HG02798 (cell line): ENCODE data around the gene CHI3L1.

Source experiments
- ATAC-seq: cut with Tn5 transposase; IDR thresholded peaks from one replicate; pipeline ENCODE4 v1.9.1; 2021; ENCODE audit warnings: mild to moderate bottlenecking; ENCODE audit not compliant: unreplicated experiment, poor library complexity

Gene CHI3L1

DNA sequence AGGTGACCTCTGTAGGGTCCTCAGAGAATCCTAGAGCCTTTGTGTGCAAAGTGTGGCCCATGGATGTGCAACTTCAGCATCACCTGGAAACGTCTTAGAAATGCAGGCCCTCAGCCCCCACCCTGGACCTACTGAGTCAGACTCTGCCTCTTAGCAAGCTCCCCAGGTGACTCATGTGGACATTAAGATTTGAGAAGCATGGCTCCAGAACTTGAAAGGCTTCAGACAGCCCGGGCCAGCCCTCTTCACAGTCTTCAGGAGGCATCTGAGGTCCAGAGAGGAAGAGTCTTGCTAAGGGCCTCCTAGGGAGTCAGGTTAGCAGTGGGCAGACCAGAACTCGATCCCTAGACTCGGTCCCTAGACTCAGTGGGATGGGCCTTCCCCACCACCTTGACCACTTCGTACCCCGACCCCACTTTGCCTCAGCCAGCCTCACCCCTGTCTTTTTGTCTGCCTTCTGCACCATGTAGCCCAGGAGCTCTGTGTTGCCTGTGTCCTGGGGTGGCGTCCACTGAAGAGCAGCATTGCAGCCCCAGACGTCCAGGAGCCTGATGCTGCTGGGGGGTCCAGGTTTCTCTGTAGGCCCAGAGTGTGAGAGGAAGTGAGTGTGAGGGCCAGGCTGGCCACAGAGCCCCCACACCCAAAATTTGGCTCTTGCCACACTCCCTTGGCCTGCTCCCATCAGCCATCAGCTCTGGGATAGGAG lies 15.7 kb downstream of the CHI3L1 start:
- no peak for ATAC-seq

DNA sequence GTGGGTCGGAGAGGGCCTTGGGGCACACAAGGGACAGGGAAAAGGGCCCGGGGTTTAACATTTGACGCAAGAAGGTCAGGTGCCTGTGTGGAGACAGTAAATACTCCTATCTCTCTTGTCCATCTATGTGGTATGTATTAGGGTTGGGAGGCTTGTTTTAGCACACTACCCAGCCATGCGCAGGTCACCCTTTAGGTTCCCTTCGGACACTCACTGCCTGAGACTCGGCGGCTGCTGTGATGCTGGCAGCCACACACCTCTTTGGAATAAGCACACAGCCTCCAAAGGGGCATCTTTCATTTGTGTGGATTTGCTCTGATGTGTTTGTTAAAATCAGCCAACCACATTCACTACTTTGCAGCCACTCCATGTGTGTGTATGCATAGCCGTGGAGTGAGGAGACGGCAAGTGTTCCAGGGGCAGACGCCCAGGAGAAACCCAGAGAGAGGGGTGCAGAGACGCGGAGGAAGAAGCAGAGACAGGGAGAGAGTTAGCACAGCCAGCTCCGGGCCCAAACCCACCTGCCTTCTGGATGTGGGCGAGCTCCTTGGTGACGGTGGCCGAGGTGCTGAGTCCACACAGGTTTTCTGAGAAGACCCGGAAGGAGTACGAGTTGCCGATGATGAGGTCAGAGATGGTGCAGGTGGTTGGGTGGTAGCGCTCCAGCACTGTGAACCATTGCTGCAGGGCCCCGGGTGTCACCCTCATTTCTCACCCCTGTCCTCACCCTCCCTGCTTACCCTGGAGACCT lies 16.6 kb downstream of the CHI3L1 start:
- ATAC-seq = no peak

DNA sequence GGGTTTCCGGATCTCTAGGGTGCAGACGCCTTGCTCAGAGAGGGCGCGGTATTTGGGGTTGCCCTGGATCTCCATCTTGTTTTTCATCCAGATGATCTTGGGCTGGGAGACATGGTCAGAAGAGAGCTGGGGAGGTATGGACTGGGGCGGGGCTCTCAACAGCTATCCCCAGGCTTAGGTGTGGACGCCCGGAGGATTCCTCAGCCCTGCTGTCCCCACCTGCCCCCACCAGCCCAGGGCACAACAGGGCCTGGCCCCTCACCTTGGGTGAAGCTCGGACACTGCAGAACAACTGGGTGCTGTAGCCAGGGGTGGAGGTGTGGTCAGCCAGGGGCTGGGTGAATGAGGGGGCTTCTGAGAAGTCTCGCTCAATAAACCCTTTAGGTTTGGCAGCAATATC lies 17.5 kb downstream of the CHI3L1 start:
- no peak for ATAC-seq

DNA sequence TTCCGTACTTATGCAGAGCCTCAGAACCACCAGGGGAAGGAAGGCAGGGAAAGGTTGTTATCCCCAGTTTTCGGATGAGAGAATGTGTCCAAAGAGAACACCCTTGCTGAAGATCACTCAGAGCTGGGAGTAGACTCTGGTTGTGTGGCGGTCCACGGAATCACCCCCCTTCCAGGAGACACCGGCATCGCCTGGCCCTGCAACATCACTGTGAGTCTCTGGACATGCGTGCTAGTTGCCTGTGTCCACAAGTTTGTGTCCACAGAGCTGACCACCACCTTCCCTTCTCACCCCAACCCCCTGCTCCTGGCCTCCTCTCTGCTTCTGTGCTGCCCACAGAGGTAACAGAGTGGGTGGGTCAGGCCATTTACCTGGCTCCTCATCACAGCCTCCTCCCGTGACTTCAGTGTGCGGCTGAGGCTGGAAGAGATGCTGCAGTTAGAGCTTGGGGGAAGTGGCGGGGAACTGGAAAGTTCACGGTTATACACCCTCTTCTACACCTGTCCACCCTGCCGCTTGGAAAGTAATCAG lies 18.2 kb downstream of the CHI3L1 start:
- ATAC-seq = no peak

DNA sequence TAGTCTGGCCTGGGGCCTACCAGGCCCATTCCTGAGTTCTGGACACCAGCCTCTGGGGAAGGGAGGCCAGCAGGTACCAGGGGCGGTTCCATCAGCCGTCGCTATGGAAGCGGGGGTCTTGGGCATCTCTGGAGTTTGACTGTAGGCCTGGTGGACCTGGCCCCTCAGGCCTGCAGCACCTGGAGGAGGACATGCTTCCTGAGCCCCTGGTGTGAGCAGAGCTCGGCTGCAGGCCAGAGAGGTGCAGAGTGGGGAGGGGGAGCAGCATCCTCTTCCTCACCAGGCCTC lies 18.6 kb downstream of the CHI3L1 start:
- ATAC-seq = no peak

DNA sequence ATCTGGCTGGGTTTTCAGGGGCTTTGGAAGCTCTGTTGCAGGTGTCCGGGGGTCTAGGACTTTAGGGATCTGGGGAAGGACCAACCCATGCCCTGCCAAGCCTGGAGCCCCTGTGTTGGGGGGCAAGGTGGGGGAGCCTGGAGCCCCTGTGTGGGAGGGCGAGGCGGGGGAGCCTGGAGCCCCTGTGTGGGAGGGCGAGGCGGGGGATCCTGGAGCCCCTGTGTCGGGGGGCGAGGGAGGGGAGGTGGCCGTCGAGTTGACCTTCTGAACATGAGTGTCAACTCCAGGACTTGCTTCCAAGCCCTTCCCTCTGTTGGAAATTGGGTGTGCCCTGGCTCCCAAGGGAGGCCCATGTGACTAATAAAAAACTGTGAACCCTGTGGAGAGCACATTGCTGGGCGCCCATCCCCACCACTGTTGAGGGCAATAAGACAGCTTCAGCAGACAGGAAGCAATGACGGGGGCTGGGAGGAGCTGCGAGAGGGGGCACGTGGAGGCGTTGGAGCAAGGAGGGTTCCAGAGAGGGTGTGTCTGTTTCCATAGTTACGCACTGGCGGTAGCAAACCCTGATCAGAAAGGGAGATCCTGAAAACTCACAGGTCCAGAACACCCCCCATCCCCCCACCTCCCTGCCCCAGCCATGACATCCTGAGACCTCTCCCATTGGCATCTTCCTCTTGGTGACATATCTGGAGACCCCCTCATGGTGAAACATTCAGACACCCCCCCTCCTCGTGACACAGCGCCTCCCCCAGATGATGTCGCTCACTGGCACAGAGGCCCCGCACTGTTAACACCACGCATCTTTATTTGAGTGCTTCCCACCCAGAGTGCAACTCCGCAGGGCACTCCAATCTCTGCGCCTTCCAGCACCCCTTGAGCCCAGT lies 19.2 kb downstream of the CHI3L1 start:
- ATAC-seq = no peak

DNA sequence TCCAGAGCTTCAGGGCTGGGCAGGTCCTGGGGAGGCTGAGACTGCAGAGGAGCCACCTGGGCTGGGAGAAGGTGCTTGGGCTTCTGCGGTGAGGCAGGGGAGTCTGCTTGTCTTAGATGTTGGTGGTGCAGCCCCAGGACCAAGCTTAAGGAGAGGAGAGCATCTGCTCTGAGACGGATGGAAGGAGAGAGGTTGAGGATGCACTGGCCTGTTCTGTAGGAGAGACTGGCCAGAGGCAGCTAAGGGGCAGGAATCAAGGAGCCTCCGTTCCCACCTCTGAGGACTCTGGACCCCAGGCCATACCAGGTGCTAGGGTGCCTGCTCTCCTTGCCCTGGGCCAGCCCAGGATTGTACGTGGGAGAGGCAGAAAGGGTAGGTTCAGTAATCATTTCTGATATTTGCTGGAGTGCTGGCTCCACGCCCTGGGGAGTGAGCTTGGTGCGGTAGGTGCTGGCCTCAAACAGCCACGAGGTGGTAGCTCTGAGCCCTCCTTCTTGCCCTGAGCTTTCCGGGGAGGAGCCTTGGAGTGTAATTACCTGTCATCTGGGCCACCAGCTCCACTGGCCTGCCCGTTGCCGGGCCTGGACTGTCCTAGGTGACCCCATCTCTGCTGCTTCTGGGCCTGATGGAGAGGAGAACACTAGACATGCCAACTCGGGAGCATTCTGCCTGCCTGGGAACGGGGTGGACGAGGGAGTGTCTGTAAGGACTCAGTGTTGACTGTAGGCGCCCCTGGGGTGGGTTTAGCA lies 20.1 kb downstream of the CHI3L1 start:
- no peak for ATAC-seq

DNA sequence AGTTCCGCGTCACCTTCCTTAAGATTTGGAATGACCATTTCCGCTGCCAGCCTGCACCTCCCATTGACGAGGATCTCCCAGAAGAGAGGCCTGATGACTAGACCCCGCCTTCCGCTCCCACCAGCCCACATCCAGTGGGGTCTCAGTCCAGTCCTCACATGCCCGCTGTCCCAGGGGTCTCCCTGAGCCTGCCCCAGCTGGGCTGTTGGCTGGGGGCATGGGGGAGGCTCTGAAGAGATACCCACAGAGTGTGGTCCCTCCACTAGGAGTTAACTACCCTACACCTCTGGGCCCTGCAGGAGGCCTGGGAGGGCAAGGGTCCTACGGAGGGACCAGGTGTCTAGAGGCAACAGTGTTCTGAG lies 20.7 kb downstream of the CHI3L1 start:
- no peak for ATAC-seq

DNA sequence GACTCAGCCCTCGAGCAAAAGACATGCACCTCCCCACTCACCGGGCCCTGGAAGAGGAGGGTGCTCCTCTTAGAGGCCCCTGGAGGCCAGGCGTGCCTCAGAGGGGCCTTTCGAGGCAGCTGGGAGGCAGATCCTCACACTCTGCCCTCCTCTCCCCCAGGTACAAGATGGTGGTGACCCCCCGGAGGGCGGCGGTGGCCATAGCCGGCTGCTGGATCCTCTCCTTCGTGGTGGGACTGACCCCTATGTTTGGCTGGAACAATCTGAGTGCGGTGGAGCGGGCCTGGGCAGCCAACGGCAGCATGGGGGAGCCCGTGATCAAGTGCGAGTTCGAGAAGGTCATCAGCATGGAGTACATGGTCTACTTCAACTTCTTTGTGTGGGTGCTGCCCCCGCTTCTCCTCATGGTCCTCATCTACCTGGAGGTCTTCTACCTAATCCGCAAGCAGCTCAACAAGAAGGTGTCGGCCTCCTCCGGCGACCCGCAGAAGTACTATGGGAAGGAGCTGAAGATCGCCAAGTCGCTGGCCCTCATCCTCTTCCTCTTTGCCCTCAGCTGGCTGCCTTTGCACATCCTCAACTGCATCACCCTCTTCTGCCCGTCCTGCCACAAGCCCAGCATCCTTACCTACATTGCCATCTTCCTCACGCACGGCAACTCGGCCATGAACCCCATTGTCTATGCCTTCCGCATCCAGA lies 21.3 kb downstream of the CHI3L1 start:
- no peak for ATAC-seq

DNA sequence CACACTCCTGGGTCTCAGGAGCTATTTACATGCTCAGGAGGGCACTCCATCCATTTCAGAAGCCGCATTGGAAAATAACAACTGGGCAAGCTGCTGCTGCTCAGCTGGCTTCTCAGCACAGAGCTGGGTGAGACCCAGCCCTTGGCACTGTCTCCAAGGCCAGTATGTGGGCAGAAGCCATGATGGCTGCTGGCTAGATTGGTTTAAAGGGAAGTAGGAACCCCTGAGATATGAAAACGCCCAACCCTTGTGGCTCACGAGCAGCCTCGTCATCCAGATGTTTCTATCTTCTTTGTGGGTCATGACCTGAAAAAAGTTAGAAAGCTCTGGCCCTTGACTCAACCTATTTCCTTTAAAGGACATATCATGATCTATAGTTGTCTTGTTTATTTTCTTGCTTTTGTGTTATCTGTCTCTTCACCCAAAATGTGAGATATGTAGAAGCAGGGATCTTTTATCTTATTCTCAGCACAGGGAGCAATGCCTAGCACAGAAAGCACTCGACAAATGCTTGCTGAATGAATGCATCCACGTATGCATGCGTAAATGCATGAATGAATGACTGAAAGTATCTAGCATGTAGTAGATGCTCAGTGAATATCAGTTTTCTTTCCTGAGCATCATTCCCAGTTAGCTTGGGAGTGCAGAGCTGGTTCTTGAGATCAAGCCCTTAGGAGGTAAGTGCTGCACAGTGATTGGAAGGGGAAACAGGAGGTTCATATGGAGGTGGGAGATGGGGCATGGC lies 22.4 kb downstream of the CHI3L1 start:
- ATAC-seq = no peak

DNA sequence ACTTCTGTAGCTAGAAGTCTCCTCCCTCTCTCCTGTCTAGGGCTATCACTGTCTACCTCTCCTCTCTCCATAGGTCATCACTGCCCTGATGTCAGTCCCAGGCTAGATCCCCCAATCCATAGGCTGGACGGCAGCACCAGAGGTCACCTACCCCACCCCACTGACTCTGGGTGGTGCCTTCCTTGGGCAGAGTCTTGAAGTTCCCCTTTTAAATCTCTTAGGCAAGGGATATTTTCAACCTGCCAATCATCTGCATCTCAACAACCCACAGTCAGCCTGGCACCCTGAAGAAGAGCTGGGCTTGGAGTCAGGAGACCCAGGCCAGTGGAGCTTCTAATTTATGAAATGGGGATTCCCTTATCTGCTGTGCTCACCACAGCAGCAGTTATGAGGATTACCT lies 24.1 kb downstream of the CHI3L1 start:
- no peak for ATAC-seq

DNA sequence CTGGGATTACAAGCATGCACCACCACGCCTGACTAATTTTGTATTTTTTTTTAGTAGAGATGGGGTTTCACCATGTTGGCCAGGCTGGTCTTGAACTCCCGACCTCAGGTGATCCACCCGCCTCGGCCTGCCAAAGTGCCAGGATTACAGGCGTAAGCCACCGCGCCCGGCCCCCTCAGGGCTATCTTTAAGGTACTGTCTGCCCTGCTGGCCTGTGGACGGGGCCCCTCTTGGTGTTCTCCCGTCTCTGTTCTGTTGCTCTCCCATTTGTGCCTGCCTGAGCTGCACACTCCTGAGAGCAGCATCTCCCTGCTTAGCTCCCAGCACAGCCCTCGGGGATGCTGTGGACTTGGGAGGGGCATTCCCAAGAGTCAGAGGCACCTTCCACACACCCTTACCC lies 24.8 kb downstream of the CHI3L1 start:
- no peak for ATAC-seq

DNA sequence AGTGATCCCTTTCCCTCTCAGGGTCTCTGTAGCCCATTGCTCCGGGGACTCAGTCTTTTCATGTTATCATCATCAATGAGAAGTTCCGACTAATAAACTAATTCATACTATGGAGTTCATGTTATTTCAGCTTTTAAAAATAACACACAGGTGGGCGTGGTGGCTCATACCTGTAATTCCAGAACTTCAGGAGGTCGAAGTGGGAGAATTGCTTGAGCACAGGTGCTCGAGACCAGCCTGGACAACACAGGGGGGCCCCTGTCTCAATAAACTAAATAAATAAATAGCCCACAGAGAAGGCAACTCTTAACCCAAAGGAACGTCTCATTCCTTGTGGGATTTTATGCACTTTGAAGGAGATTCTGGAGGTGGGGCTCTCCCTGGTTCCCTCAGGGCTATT lies 25.3 kb downstream of the CHI3L1 start:
- no peak for ATAC-seq

DNA sequence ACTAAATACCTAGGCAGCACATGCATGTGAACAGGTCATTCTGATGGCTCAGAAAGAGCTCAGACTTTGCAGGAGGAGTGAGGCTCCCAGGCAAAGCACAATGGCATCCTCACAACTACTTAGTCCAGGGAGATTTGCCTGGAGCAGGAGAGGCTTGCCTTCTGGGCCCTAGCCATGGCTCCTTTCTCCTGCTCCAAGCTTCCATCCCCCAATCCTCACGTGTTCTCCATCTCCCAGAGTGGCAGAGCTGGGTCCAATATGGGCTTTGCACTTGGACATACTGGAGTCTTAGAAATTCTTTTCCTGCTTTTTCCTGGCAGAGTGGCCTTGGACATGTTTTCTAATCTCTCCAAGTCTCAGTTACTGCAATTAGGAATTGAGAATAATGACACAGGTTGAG lies 26.7 kb downstream of the CHI3L1 start:
- ATAC-seq = no peak

DNA sequence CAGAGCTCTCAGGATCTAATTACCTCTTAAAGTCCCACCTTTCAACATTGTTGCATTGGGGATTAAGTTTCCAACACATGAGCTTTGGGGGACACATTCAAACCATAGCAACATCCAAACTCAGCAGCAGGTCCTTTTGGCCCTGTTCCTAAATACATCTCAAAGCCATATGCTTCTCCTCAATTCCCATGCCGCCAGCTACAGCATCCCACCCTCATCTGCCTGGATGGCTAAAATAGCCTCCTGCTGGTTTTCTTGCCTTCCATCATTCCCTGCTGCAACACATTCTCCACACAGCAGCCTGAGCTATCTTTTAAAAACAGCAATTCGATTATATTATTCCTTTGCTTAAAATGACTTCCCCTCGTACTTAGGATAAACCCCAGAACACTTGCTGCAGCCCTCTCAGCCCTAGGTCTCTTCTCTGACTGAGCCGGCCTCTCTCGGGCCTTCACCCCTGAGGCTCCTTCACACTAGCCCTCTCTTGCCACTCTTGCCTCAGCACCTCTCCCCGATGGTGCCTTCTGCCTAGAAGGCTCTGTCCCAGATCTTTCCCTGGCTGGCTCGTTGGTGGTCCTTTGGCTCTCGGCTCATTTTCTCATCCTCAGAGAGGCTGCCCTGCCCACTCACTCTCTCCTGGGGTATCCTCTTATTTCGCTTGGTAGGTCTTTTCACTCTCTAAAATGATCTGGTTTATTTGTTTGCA lies 27.4 kb downstream of the CHI3L1 start:
- ATAC-seq = no peak

DNA sequence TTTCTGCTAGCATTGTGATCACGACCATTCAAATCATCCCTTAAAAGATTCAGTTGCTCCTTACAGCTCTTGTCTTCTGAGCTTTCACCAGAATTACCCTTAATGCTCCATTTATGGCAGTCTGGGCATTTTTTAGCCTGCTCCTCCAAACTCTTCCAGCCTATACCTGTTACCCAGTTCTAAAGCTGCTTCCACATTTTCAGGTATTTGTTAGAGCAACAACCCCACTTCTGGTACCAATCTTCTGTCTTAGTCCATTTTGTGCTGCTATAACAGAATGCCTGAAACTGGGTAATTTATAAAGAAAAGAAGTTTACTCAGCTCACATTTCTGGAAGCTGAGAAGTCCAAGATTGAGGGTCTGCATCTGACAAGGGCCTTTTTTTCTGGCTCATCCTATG lies 28.1 kb downstream of the CHI3L1 start:
- ATAC-seq = no peak

DNA sequence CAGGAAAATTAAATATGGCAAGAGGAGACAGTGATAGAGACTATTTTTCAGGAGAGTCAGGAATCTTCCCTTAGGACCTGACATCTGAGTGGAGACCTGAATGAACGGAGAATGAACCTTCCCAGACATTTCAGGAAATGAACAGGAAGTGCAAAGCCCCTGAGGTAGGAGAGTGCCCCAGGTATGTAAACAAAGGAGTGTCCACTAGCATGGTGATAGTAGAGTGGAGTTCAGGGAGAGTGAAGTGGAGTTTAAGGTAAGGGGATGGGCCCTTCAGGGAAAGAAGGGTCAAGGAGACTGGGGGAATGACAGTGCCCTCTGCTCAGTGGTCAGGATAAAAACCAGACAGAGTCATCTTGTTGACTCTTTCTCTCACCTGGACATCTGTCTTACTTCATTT lies 30.2 kb downstream of the CHI3L1 start:
- ATAC-seq = no peak

DNA sequence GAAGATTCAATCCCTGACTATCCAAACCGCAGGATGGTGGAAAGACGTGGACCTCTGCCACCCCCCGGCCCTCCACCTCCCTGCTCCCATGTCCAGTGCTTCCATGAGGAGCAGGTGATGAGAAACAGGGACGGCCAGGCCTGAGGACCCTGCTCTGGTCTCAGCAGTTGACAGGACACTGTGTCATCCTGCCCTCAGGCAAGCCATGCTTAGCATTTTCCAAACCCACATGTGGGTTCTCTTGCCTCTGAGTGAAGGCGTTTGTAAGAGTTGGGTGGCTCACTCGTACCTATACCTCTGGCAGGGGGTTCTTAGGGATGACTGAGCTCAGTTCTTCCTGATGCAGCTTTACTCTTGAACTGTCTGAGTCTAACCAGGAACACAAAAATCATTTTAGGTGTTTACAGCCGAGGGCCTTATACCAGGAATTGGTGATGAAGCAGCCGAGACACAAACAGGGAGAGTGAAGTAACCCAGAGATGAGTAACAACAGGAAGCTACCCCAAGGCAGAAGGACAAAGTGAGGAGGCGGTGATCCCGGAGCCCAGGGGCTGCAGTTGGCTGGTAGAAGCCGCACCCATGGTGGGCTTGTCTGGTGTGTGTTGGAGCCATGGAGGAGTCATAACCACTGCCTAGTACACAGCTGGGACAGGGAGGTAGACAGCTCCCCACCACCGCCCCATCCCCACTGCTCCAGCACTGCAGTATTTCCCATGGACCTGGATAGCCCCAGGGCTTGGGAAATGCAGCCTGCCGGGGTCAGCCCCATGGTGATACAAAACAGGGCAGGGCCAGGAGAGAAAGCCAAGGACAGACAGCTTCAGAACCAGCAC lies 32.3 kb downstream of the CHI3L1 start:
- ATAC-seq = no peak
